D721Med (cell line): ENCODE measurements around the gene KIF2B.

Experiments used
- DNase-seq: peaks from one replicate; pipeline ENCODE4 v3.0.0; 2011; ENCODE audit warnings: low spot score; ENCODE audit not compliant: insufficient read length
- FAIRE-seq: peaks from 2 replicates; lab custom pipeline; 2011; peaks lifted over from hg19 to GRCh38; lab: Jason Lieb, UNC
- CTCF ChIP-seq: IDR thresholded peaks from 2 replicates; pipeline ENCODE4 v1.5.1; 2012; ENCODE audit warnings: mild to moderate bottlenecking, control low read depth; ENCODE audit not compliant: insufficient read depth; ENCODE audit errors: missing control alignments

The KIF2B gene

GRCh38 chr17:53822764-53823163 is at the start of gene KIF2B:
KIF2B (plus strand) TSS chr17:53822927; CDS start chr17:53823034, 107 bp downstream.
- FAIRE-seq: no peak
- DNase-seq: no peak
- TF ChIP-seq CTCF: no peak

GRCh38 chr17:53780320-53780719 is 42.4 kb upstream of the KIF2B start:
- TF ChIP-seq CTCF: no peak
- no peak for FAIRE-seq
- no peak for DNase-seq

- TF ChIP-seq CTCF: no peak
- no peak for FAIRE-seq
Observed at GRCh38 chr17:53791551-53791950, 31.2 kb upstream of the KIF2B start.

GRCh38 chr17:53792451-53792850 is 30.3 kb upstream of the KIF2B start:
- DNase-seq: no peak
- FAIRE-seq: no peak
- no peak for TF ChIP-seq CTCF

More at GRCh38 chr17:53791551-53791950, 31.2 kb upstream of the KIF2B start:
- no peak for DNase-seq

- FAIRE-seq: no peak
- TF ChIP-seq CTCF: no peak
Observed at GRCh38 chr17:53792997-53793396, 29.7 kb upstream of the KIF2B start.

GRCh38 chr17:53794875-53795274 is 27.9 kb upstream of the KIF2B start:
- no peak for DNase-seq
- TF ChIP-seq CTCF: no peak
- no peak for FAIRE-seq

More at GRCh38 chr17:53792997-53793396, 29.7 kb upstream of the KIF2B start:
- DNase-seq: no peak

- no peak for TF ChIP-seq CTCF
- DNase-seq (no peak), FAIRE-seq (no peak)
Observed at GRCh38 chr17:53796642-53797041, 26.1 kb upstream of the KIF2B start.
